Trophoblast cell (in vitro differentiated cells and primary cell): ENCODE results near the gene GHDC.
A peak's percentile ranks its signal among the peaks of the same experiment; 100 is the strongest.

ENCODE experiments used
- DNase-seq, 2 donors: peaks; one replicate each; pipeline ENCODE4 v3.0.0-alpha.2; 2016
- H2AFZ ChIP-seq: 2 replicates; pipeline ENCODE4 v1.6.1; 2013; ENCODE audit warnings: low read length, moderate library complexity, mild to moderate bottlenecking; ENCODE audit not compliant: insufficient read depth, poor library complexity
- H2AK5ac ChIP-seq: 2 replicates; pipeline ENCODE4 v1.6.1; 2013; ENCODE audit warnings: mild to moderate bottlenecking, low read length
- H2BK120ac ChIP-seq: 2 replicates; pipeline ENCODE4 v1.6.1; 2013; ENCODE audit warnings: low read length, mild to moderate bottlenecking, moderate library complexity; ENCODE audit not compliant: insufficient read depth, poor library complexity
- H2BK12ac ChIP-seq: 2 replicates; pipeline ENCODE4 v1.6.1; 2013; ENCODE audit warnings: mild to moderate bottlenecking, low read length, moderate library complexity
- H2BK5ac ChIP-seq: 2 replicates; pipeline ENCODE4 v1.6.1; 2013; ENCODE audit warnings: low read length, low read depth, moderate library complexity, mild to moderate bottlenecking; ENCODE audit not compliant: poor library complexity
- H3K14ac ChIP-seq: 2 replicates; pipeline ENCODE4 v1.6.1; 2013; ENCODE audit warnings: mild to moderate bottlenecking, low read length
- H3K18ac ChIP-seq: 2 replicates; pipeline ENCODE4 v1.6.1; 2013; ENCODE audit warnings: mild to moderate bottlenecking, low read length
- H3K23ac ChIP-seq: 2 replicates; pipeline ENCODE4 v1.6.1; 2013; ENCODE audit warnings: low read length
- H3K27ac ChIP-seq: 2 replicates; pipeline ENCODE4 v1.5.1; 2013; ENCODE audit warnings: low read depth, mild to moderate bottlenecking, inconsistent platforms, low read length, moderate library complexity
- H3K27me3 ChIP-seq: 2 replicates; pipeline ENCODE4 v1.6.1; 2013; ENCODE audit warnings: inconsistent platforms, mild to moderate bottlenecking, low read length, moderate library complexity; ENCODE audit not compliant: insufficient read depth
- H3K36me3 ChIP-seq, 2 experiments: 1 replicate in 1 of 2; 2 replicates in 1 of 2; pipeline ENCODE4 v1.6.1; 2013; ENCODE audit warnings: low read length in 2 of 2, mild to moderate bottlenecking in 2 of 2, moderate library complexity in 1 of 2; ENCODE audit not compliant: insufficient read depth in 2 of 2, control insufficient read depth in 1 of 2
- H3K4ac ChIP-seq: 2 replicates; pipeline ENCODE4 v1.6.1; 2013; ENCODE audit warnings: low read depth, mild to moderate bottlenecking, low read length, moderate library complexity
- H3K4me1 ChIP-seq, 2 experiments: 1 replicate in 1 of 2; 2 replicates in 1 of 2; pipeline ENCODE4 v1.6.1; 2013; ENCODE audit warnings: low read length in 2 of 2, mild to moderate bottlenecking in 2 of 2, moderate library complexity in 1 of 2; ENCODE audit not compliant: insufficient read depth in 2 of 2, control insufficient read depth in 1 of 2
- H3K4me2 ChIP-seq: 2 replicates; pipeline ENCODE4 v1.6.1; 2013; ENCODE audit warnings: inconsistent platforms, mild to moderate bottlenecking, low read length, moderate library complexity
- H3K4me3 ChIP-seq: 2 replicates; pipeline ENCODE4 v1.5.1; 2013; ENCODE audit warnings: mild to moderate bottlenecking, low read depth, low read length, inconsistent platforms
- H3K79me1 ChIP-seq: one replicate; pipeline ENCODE4 v1.6.1; 2013; ENCODE audit warnings: low read length
- H3K79me2 ChIP-seq: 2 replicates; pipeline ENCODE4 v1.6.1; 2013; ENCODE audit warnings: low read length, mild to moderate bottlenecking; ENCODE audit not compliant: control insufficient read depth, insufficient read depth, poor library complexity
- H3K9ac ChIP-seq: 2 replicates; pipeline ENCODE4 v1.6.1; 2013; ENCODE audit warnings: mild to moderate bottlenecking, low read length
- H3K9me3 ChIP-seq: 2 replicates; pipeline ENCODE4 v1.6.1; 2013; ENCODE audit warnings: low read depth, mild to moderate bottlenecking, control low read depth, inconsistent platforms, low read length; ENCODE audit not compliant: insufficient read depth
- H4K12ac ChIP-seq: 2 replicates; pipeline ENCODE4 v1.6.1; 2013; ENCODE audit warnings: low read depth, mild to moderate bottlenecking, low read length, moderate library complexity
- H4K8ac ChIP-seq: 2 replicates; pipeline ENCODE4 v1.6.1; 2013; ENCODE audit warnings: low read depth, mild to moderate bottlenecking, low read length, moderate library complexity
- H4K91ac ChIP-seq: one replicate; pipeline ENCODE4 v1.6.1; 2013; ENCODE audit warnings: low read depth, mild to moderate bottlenecking, low read length, moderate library complexity
- WGBS: extraction: QIAGEN DNeasy Blood & Tissue Kit; methylation state at CpG from one replicate; pipeline ENCODE4 v1.1.7; 2013; ENCODE audit warnings: missing lambda C conversion rate; ENCODE audit not compliant: insufficient read length, insufficient coverage; ENCODE audit errors: extremely low coverage; 5-methylcytosine and 5-hydroxymethylcytosine counted together

GHDC gene

GRCh38 chr17:42233156-42233555 is 38.9 kb upstream of the GHDC start:
- WGBS: no CpG with 5 or more reads among the region's 5 CpGs
- Histone ChIP-seq H2AFZ (no peak overlapping the region), H2BK5ac (no peak overlapping the region), H2BK120ac (no peak overlapping the region), H3K9ac (no peak overlapping the region), H3K79me1 (no peaks in the 10 kb centered on the region), H2BK12ac (no peak overlapping the region), H3K27me3 (no peaks in the 10 kb centered on the region), H3K18ac (no peak overlapping the region), H3K9me3 (no peaks in the 10 kb centered on the region), H3K14ac (no peak overlapping the region), H4K12ac (no peak overlapping the region), H3K36me3 (no peaks in the 10 kb centered on the region), H3K4me3 (no peak overlapping the region), H2AK5ac (no peak overlapping the region), H3K4ac (no peak overlapping the region), H3K4me1 (no peaks in the 10 kb centered on the region), H3K79me2 (no peaks in the 10 kb centered on the region), H3K27ac (no peak overlapping the region), H4K8ac (no peak overlapping the region), H4K91ac (no peak overlapping the region), H3K23ac (no peak overlapping the region), H3K4me2 (no peak overlapping the region)
- DNase-seq: peak; percentile 47 to 86

DNA sequence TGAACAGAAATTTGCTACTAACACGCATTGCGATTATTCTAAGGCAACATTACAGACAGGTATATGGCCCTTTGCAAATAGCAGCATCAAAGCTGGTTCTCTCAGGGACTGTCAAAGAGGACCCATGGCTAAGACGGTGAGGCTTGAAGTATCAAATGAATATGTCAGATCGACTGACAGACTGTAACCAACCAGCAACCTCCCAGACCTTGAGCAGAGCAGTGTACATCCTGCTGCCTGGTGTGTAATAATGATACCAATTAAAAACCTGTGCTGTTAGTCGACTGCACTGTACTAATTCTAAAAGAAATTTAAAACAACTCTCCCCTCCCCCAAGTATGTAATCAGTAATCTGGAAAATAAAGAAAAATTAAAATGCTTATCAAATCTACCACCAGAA is 35.9 kb upstream of the GHDC start:
- H3K18ac ChIP-seq: no peak overlapping the region
- no CpG with 5 or more reads among the region's 5 CpGs for WGBS
- no peak overlapping the region for H4K12ac ChIP-seq
- no peaks in the 10 kb centered on the region for H3K9me3 ChIP-seq
- peaks cover 0 to 2% of the 10 kb centered on the region in 2 experiments for H3K36me3 ChIP-seq
- H4K8ac ChIP-seq: no peak overlapping the region
- H3K4me2 ChIP-seq: no peak overlapping the region
- H3K79me2 ChIP-seq: no peaks in the 10 kb centered on the region
- no peak overlapping the region for H3K14ac ChIP-seq
- H3K9ac ChIP-seq: no peak overlapping the region
- no peak overlapping the region for H2BK120ac ChIP-seq
- H3K79me1 ChIP-seq: no peaks in the 10 kb centered on the region
- H3K4me3 ChIP-seq: no peak overlapping the region
- H3K23ac ChIP-seq: no peak overlapping the region
- no peak overlapping the region for H2AK5ac ChIP-seq
- no peaks in the 10 kb centered on the region for H3K27me3 ChIP-seq
- no peak for DNase-seq
- no peak overlapping the region for H2BK5ac ChIP-seq
- H3K4me1 ChIP-seq: no peaks in the 10 kb centered on the region
- no peak overlapping the region for H4K91ac ChIP-seq
- no peak overlapping the region for H3K4ac ChIP-seq
- no peak overlapping the region for H2AFZ ChIP-seq
- no peak overlapping the region for H2BK12ac ChIP-seq
- H3K27ac ChIP-seq: no peak overlapping the region

- H3K27ac ChIP-seq: no peak overlapping the region
- no peaks in the 10 kb centered on the region for H3K79me2 ChIP-seq
- H3K4me2 ChIP-seq: no peak overlapping the region
- H2BK120ac ChIP-seq: no peak overlapping the region
- peaks cover 2 to 8% of the 10 kb centered on the region in 2 experiments for H3K36me3 ChIP-seq
- WGBS: no CpG with 5 or more reads among the region's 11 CpGs
- H3K4me1 ChIP-seq: no peaks in the 10 kb centered on the region
- H3K9me3 ChIP-seq: no peaks in the 10 kb centered on the region
- no peak overlapping the region for H4K91ac ChIP-seq
- H2BK5ac ChIP-seq: no peak overlapping the region
- H2AK5ac ChIP-seq: no peak overlapping the region
- H4K12ac ChIP-seq: no peak overlapping the region
- H3K9ac ChIP-seq: no peak overlapping the region
- no peak overlapping the region for H3K23ac ChIP-seq
- no peak for DNase-seq
- H3K14ac ChIP-seq: no peak overlapping the region
- H3K4me3 ChIP-seq: no peak overlapping the region
- H3K27me3 ChIP-seq: no peaks in the 10 kb centered on the region
- no peak overlapping the region for H2AFZ ChIP-seq
- no peak overlapping the region for H2BK12ac ChIP-seq
- H3K18ac ChIP-seq: no peak overlapping the region
- H4K8ac ChIP-seq: no peak overlapping the region
- H3K79me1 ChIP-seq: no peaks in the 10 kb centered on the region
- H3K4ac ChIP-seq: no peak overlapping the region
Measured at GRCh38 chr17:42227849-42228700, 33.8 kb upstream of the GHDC start.

DNA sequence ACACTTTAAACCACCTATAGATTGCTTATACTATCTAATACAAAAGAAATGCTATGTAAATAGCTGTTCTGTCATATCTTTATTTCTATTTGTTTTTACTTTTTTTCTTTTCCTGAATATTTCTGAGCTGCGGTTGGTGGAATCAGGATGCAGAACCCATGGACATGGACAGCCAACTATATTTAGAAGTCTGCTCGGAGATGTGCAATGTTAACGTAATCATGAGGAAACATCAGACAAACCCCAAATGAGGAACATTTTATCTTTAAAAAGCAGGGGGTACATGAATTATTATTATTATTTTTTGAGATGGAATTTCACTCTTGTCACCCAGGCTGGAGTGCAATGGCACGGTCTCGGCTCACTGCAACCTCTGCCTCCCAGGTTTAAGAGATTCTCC is 31.4 kb upstream of the GHDC start:
- no peak overlapping the region for H2AFZ ChIP-seq
- H3K4me1 ChIP-seq: no peaks in the 10 kb centered on the region
- DNase-seq: no peak
- no peak overlapping the region for H3K4me3 ChIP-seq
- no peak overlapping the region for H2BK12ac ChIP-seq
- H4K8ac ChIP-seq: no peak overlapping the region
- no peak overlapping the region for H3K27ac ChIP-seq
- H2BK120ac ChIP-seq: no peak overlapping the region
- H3K23ac ChIP-seq: no peak overlapping the region
- no peak overlapping the region for H2AK5ac ChIP-seq
- H3K4ac ChIP-seq: no peak overlapping the region
- H2BK5ac ChIP-seq: no peak overlapping the region
- peaks cover 6 to 10% of the 10 kb centered on the region in 2 experiments for H3K36me3 ChIP-seq
- no peaks in the 10 kb centered on the region for H3K27me3 ChIP-seq
- WGBS: no CpG with 5 or more reads among the region's 5 CpGs
- H3K4me2 ChIP-seq: no peak overlapping the region
- no peak overlapping the region for H3K18ac ChIP-seq
- no peaks in the 10 kb centered on the region for H3K79me1 ChIP-seq
- H3K79me2 ChIP-seq: no peaks in the 10 kb centered on the region
- no peak overlapping the region for H3K9ac ChIP-seq
- H3K14ac ChIP-seq: no peak overlapping the region
- no peaks in the 10 kb centered on the region for H3K9me3 ChIP-seq
- no peak overlapping the region for H4K12ac ChIP-seq
- no peak overlapping the region for H4K91ac ChIP-seq
